ENCODE measurements around the gene UMPS.

GRCh38 chr3:124775877-124776276, 45.6 kb downstream of the UMPS start:
- no peak for TF ChIP-seq CTCF (conservative IDR thresholded peaks at IDR 0.05)
- TF ChIP-seq EZH2 (IDR thresholded peaks at IDR 0.05; ENCODE audit: low read depth): no peak

Measured in PC-9 (cell line).